Neural cell (in vitro differentiated cells): ENCODE results near the gene LUZP4. TPM values are rescaled to one million over a fixed set of nuclear protein-coding genes. Genes with fewer than 3 reads are reported as not detected.

Experiments
- H2AFZ ChIP-seq: fragments of 200-600, 300-800 bp; sonication (generic), shearing (Covaris generic); 2 replicates; pipeline ENCODE4 v1.6.0; 2014; ENCODE audit warnings: low read depth, mild to moderate bottlenecking, antibody characterized with exemption, low read length, moderate library complexity
- H3F3A ChIP-seq: fragments of 200-600 bp; shearing (Covaris generic); 2 replicates; pipeline ENCODE4 v1.6.1; 2016; ENCODE audit warnings: mild to moderate bottlenecking, moderate library complexity, mixed read lengths, antibody characterized with exemption, low read length; ENCODE audit not compliant: insufficient read depth, poor library complexity, severe bottlenecking
- H3K27ac ChIP-seq: fragments of 200-600, 300-800 bp; sonication (generic), shearing (Covaris generic); 2 replicates; pipeline ENCODE4 v1.5.1; 2014; ENCODE audit warnings: mild to moderate bottlenecking, low read length, moderate library complexity
- H3K27me3 ChIP-seq: fragments of 300-800, 200-600 bp; sonication (generic), shearing (Covaris generic); 2 replicates; pipeline ENCODE4 v1.6.0; 2014; ENCODE audit warnings: mild to moderate bottlenecking, low read depth, low read length, moderate library complexity; ENCODE audit not compliant: insufficient read depth
- H3K36me3 ChIP-seq: fragments of 300-800, 200-600 bp; sonication (generic), shearing (Covaris generic); 2 replicates; pipeline ENCODE4 v1.5.1; 2014; ENCODE audit warnings: mild to moderate bottlenecking, antibody characterized with exemption, low read length, moderate library complexity; ENCODE audit not compliant: insufficient read depth
- H3K4me2 ChIP-seq: fragments of 300-800, 200-600 bp; sonication (generic), shearing (Covaris generic); 2 replicates; pipeline ENCODE4 v1.6.0; 2014; ENCODE audit warnings: mild to moderate bottlenecking, low read length
- H3K4me3 ChIP-seq: fragments of 300-800, 200-600 bp; sonication (generic), shearing (Covaris generic); 2 replicates; pipeline ENCODE4 v1.5.1; 2014; ENCODE audit warnings: mild to moderate bottlenecking, low read length, moderate library complexity
- H3K79me2 ChIP-seq: fragments of 200-600 bp; shearing (Covaris generic); replicated peaks from 2 replicates; pipeline ENCODE4 v1.6.0; 2014; ENCODE audit warnings: mild to moderate bottlenecking, low read length, moderate library complexity; ENCODE audit not compliant: insufficient read depth
- H3K9ac ChIP-seq: fragments of 300-800, 200-600 bp; sonication (generic), shearing (Covaris generic); 2 replicates; pipeline ENCODE4 v1.6.1; 2016; ENCODE audit warnings: mild to moderate bottlenecking, low read length, mixed read lengths
- H3K9me2 ChIP-seq: fragments of 200-600 bp; shearing (Covaris generic); 2 replicates; pipeline ENCODE4 v1.6.1; 2016; ENCODE audit warnings: mild to moderate bottlenecking, low read length, mixed read lengths; ENCODE audit not compliant: insufficient read depth
- H3K9me3 ChIP-seq: fragments of 200-600, 300-800 bp; sonication (generic), shearing (Covaris generic); 2 replicates; pipeline ENCODE4 v1.6.1; 2016; ENCODE audit warnings: mild to moderate bottlenecking, mixed run types, low read length, moderate library complexity, mixed read lengths
- H4K20me1 ChIP-seq: fragments of 200-600 bp; shearing (Covaris generic); 2 replicates; pipeline ENCODE4 v1.6.1; 2016; ENCODE audit warnings: mild to moderate bottlenecking, mixed run types; ENCODE audit not compliant: insufficient read depth
- EP300 ChIP-seq: fragments of 450-650 bp; conservative IDR thresholded peaks from 2 replicates; pipeline ENCODE4 v1.6.1; 2014; ENCODE audit warnings: antibody characterized with exemption, mild to moderate bottlenecking, moderate library complexity; ENCODE audit not compliant: poor library complexity, severe bottlenecking
- EZH2 ChIP-seq: fragments of 200-600, 300-800 bp; shearing (Covaris generic), sonication (generic); IDR thresholded peaks from 2 replicates; pipeline ENCODE4 v1.6.1; 2014; ENCODE audit warnings: antibody characterized with exemption, low read length, borderline replicate concordance, mild to moderate bottlenecking; ENCODE audit not compliant: insufficient read depth, poor library complexity, severe bottlenecking
- MXI1 ChIP-seq: fragments of 450-650 bp; conservative IDR thresholded peaks from 2 replicates; pipeline ENCODE4 v1.6.1; 2014; ENCODE audit warnings: antibody characterized with exemption, mild to moderate bottlenecking; ENCODE audit not compliant: poor library complexity, severe bottlenecking
- POLR2AphosphoS5 ChIP-seq: IDR thresholded peaks from 2 replicates; pipeline ENCODE4 v1.6.1; 2012
- RAD21 ChIP-seq: fragments of 450-650 bp; conservative IDR thresholded peaks from 2 replicates; pipeline ENCODE4 v1.6.1; 2014; ENCODE audit warnings: antibody characterized with exemption, mild to moderate bottlenecking, moderate library complexity
- REST ChIP-seq: IDR thresholded peaks from 2 replicates; pipeline ENCODE4 v1.6.1; 2012; ENCODE audit warnings: borderline replicate concordance
- SMC3 ChIP-seq: fragments of 450-650 bp; conservative IDR thresholded peaks from 2 replicates; pipeline ENCODE4 v1.6.1; 2014; ENCODE audit warnings: antibody characterized with exemption, mild to moderate bottlenecking, moderate library complexity; ENCODE audit not compliant: poor library complexity
- TAF1 ChIP-seq: IDR thresholded peaks from 2 replicates; pipeline ENCODE4 v1.6.1; 2012; ENCODE audit warnings: low read depth
- polyA plus RNA-seq: library from polyadenylated mRNA; depleted of rRNA; stranded (reverse); fragments of >200 nt; gene quantifications from 2 replicates; pipeline ENCODE4 v1.2.3, GENCODE V29; 2014
- TF ChIP-seq, protein P1 (sequence below): fragments of 450-650 bp; IDR thresholded peaks from 2 replicates; pipeline ENCODE4 v1.5.1; 2014; ENCODE audit warnings: antibody characterized with exemption, mild to moderate bottlenecking, moderate library complexity; ENCODE audit not compliant: poor library complexity, severe bottlenecking

LUZP4 gene
- polyA plus RNA-seq, 1 donor from 2014 or later: not detected

GRCh38 chrX:115311601-115312001 is 22.1 kb downstream of the LUZP4 start:
- TF ChIP-seq EZH2 (no peak), EP300 (no peak), RAD21 (no peak), TAF1 (no peak), SMC3 (no peak), REST (no peak), POLR2AphosphoS5 (no peak), MXI1 (no peak)
- TF ChIP-seq, protein P1, sequence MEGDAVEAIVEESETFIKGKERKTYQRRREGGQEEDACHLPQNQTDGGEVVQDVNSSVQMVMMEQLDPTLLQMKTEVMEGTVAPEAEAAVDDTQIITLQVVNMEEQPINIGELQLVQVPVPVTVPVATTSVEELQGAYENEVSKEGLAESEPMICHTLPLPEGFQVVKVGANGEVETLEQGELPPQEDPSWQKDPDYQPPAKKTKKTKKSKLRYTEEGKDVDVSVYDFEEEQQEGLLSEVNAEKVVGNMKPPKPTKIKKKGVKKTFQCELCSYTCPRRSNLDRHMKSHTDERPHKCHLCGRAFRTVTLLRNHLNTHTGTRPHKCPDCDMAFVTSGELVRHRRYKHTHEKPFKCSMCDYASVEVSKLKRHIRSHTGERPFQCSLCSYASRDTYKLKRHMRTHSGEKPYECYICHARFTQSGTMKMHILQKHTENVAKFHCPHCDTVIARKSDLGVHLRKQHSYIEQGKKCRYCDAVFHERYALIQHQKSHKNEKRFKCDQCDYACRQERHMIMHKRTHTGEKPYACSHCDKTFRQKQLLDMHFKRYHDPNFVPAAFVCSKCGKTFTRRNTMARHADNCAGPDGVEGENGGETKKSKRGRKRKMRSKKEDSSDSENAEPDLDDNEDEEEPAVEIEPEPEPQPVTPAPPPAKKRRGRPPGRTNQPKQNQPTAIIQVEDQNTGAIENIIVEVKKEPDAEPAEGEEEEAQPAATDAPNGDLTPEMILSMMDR: no peak
- Histone ChIP-seq H3K9ac (no peak overlapping the region), H3K4me3 (no peak overlapping the region), H2AFZ (no peak overlapping the region), H3K79me2 (no peaks in the 10 kb centered on the region), H3K4me2 (no peak overlapping the region), H3K9me2 (no peaks in the 10 kb centered on the region), H3K36me3 (no peaks in the 10 kb centered on the region), H3K27ac (no peak overlapping the region), H3F3A (no peaks in the 10 kb centered on the region), H3K9me3 (no peaks in the 10 kb centered on the region), H4K20me1 (no peaks in the 10 kb centered on the region), H3K27me3 (no peaks in the 10 kb centered on the region)

DNA sequence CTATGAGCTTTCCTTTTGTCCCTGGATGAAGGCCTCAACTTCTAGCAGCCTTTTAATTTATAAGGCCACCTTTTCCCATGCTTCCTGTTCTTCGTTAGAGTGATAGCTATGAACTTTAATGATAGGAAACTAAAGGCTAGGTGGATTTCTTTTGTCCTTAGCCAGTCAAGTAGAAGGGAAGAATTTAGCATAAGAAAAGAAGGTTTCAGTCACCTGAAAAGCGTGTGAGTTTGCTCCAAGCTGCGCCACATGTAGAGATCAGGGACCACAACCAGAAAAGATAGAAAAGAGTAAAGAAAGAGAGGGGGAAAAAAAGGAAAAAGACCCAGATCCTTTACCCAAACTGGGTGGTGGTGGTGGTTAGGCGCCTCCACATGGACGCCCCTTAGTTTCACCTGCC is 28.6 kb downstream of the LUZP4 start:
- no peaks in the 10 kb centered on the region for H3F3A ChIP-seq
- no peaks in the 10 kb centered on the region for H3K9me3 ChIP-seq
- H3K27ac ChIP-seq: no peak overlapping the region
- H3K9ac ChIP-seq: no peak overlapping the region
- no peaks in the 10 kb centered on the region for H3K36me3 ChIP-seq
- H3K79me2 ChIP-seq: no peaks in the 10 kb centered on the region
- H4K20me1 ChIP-seq: no peaks in the 10 kb centered on the region
- no peaks in the 10 kb centered on the region for H3K27me3 ChIP-seq
- TF ChIP-seq TAF1 (no peak), REST (no peak), MXI1 (no peak), SMC3 (no peak), RAD21 (no peak), POLR2AphosphoS5 (no peak), EZH2 (no peak), EP300 (no peak)
- TF ChIP-seq, protein P1: no peak
- H3K4me3 ChIP-seq: no peak overlapping the region
- H2AFZ ChIP-seq: no peak overlapping the region
- H3K4me2 ChIP-seq: no peak overlapping the region
- H3K9me2 ChIP-seq: no peaks in the 10 kb centered on the region
